GM18526 (cell line): ENCODE measurements around the gene FAIM.

ENCODE experiments used
- POLR2A ChIP-seq: IDR thresholded peaks from 3 replicates; pipeline ENCODE4 v1.6.1; 2011; ENCODE audit not compliant: insufficient read length; ENCODE audit errors: extremely low read depth

FAIM gene

GRCh38 chr3:138598534-138598933 lies 10.0 kb upstream of the FAIM start:
- no peak for TF ChIP-seq POLR2A

GRCh38 chr3:138600100-138600745 lies 8.3 kb upstream of the FAIM start:
- no peak for TF ChIP-seq POLR2A

GRCh38 chr3:138609898-138610266 lies 1.3 kb downstream of the FAIM start:
- TF ChIP-seq POLR2A = no peak

- no peak for TF ChIP-seq POLR2A
Observed at GRCh38 chr3:138615462-138615861, 6.9 kb downstream of the FAIM start.

- TF ChIP-seq POLR2A = no peak
Observed at GRCh38 chr3:138620431-138620830, 11.9 kb downstream of the FAIM start.

- TF ChIP-seq POLR2A = no peak
Observed at GRCh38 chr3:138624518-138624917, 15.9 kb downstream of the FAIM start.

DNA sequence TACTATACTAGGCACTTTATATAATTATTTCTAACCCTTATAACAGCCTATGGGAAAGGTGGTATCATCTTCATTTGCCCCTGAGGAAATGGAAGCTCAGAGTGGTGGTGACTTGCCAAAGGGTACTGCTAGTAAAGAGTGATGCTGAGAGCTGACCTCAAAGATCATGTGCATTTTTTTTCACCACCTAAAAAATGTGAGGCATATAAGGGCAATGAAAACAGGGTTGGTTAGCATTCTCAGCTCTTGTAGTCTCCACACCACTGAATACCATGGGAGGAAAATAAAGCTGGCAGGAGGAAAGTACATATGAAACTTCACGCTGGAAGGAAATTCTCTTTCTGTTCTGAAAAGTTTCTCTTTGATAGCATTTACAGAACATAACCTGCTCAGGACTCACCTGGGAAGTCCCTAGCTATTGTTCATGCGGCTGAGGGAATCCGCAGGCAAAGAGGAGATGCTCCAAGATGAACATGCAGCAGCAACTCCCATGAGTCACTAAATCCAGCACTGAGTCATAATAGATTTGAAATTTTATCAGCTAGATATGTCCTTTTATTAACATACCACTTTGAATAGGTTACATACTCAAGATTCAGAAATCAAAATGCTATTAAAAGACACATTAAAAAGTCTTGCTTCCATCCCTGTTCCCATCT lies 17.3 kb downstream of the FAIM start:
- no peak for TF ChIP-seq POLR2A

GRCh38 chr3:138629526-138629925 lies 21.0 kb downstream of the FAIM start:
- TF ChIP-seq POLR2A = no peak

DNA sequence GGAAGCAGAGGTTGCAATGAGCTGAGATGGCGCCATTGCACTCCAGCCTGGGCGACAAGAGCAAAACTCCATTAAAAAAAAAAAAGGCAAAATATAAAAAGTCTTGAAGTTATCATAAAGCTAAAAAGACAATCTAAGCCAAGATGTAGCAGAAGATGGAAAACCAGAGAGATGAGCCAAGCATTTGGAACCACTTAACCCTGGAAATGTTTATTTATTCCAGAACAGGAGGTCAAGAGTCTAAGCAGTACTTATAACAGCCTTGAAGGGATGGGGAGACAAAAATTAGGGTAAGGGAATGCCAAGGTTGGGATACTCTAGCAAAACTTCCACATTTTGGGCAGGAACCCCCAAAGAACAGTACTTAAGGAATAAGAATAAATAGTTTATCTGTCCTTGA lies 30.1 kb downstream of the FAIM start:
- no peak for TF ChIP-seq POLR2A

GRCh38 chr3:138640537-138640936 lies 32.0 kb downstream of the FAIM start:
- no peak for TF ChIP-seq POLR2A

DNA sequence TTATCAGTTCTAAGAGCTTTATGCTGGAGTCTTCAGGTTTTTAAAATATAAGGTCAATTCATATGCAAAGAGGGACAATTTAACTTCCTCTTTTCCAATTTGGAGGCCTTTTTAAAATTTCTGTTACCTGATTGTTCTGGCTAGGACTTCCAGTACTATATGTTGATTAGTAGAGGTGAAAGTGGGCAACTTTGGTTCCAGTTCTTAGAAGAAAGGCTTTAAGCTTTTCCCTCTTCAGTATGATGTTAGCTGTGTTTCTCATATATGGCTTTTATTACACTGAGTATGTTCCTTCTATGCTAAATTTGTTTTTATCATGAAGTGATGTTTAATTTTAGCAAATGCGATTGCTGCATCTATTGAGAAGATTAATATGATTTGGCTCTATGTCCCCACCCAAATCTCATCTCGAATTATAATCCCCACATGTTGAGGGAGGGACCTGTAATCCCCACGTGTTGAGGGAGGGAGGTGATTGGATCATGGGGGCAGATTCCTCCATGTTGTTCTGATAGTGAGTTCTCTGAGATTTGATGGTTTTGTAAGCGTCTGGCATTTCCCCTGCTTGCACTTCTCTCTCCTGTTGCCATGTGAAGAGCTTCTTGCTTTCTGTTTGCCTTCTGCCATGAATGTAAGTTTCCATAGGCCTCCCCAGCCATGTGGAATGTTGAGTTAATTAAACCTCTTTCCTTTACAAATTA lies 33.8 kb downstream of the FAIM start:
- no peak for TF ChIP-seq POLR2A

DNA sequence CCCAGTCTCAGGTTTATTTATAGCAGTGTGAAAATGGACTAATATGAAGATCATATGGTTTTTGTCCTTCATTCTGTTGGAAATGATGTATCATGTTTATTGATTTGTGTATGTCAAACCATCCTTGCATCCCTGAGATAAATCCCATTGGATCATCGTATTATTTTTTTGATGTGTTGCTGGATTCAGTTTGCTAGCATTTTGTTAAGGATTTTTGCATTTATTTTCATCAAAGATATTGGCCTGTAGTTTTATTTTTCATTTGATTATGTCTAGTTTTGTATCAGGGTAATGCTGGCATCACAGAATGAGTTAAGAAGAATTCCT lies 34.3 kb downstream of the FAIM start:
- no peak for TF ChIP-seq POLR2A

- TF ChIP-seq POLR2A = no peak
Observed at GRCh38 chr3:138646008-138646407, 37.4 kb downstream of the FAIM start.

- no peak for TF ChIP-seq POLR2A
Observed at GRCh38 chr3:138646513-138646912, 37.9 kb downstream of the FAIM start.

DNA sequence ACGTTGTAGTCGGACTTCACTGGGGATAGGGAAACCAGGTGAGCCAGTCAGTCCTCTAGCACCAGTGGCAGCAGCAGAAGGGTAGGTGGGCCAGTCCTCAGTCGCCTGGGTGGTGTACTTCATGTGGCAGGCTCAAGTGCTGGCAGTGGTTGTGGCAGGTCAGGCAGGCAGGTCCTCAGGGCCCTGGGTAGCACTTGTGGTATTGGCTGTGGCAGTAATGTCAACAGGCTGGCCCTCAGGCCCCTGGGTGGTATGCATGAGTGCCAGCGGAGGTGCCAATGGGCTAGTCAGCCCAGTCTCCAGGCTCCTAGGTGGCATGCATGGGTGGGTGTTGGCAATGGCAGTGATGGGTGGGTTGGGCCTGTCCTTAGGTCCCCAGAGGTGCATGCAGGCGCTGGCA lies 40.6 kb downstream of the FAIM start:
- no peak for TF ChIP-seq POLR2A

- no peak for TF ChIP-seq POLR2A
Observed at GRCh38 chr3:138653567-138653966, 45.0 kb downstream of the FAIM start.

- no peak for TF ChIP-seq POLR2A
Observed at GRCh38 chr3:138657508-138657907, 48.9 kb downstream of the FAIM start.
